GM23338 (cell line): ENCODE data around the gene DUSP9. TPM values are rescaled to one million over a fixed set of nuclear protein-coding genes. Genes with fewer than 3 reads are reported as not detected.

Experiments used
- ATAC-seq: fragments of 200-7000 bp; cut with Tn5 transposase; 3 replicates; pipeline ENCODE4 v1.9.1; 2020
- DNase-seq: peaks from one replicate; pipeline ENCODE4 v3.0.0-alpha.2; 2015; ENCODE audit warnings: low spot score
- H2AFZ ChIP-seq: fragments of 200-600 bp; sonication (generic); 2 replicates; pipeline ENCODE4 v1.8.0; 2016; ENCODE audit warnings: antibody characterized with exemption, mild to moderate bottlenecking, moderate library complexity
- H3F3A ChIP-seq: fragments of 200-600 bp; sonication (generic); replicated peaks from 2 replicates; pipeline ENCODE4 v1.8.0; 2017; ENCODE audit warnings: antibody characterized with exemption, mixed run types, low read depth
- H3K27ac ChIP-seq: fragments of 200-600 bp; sonication (generic); 2 replicates; pipeline ENCODE4 v1.6.1; 2016; ENCODE audit warnings: low read depth
- H3K27me3 ChIP-seq: fragments of 200-600 bp; sonication (generic); 2 replicates; pipeline ENCODE4 v1.8.0; 2016; ENCODE audit warnings: mild to moderate bottlenecking, mixed run types, moderate library complexity; ENCODE audit not compliant: insufficient read depth
- H3K36me3 ChIP-seq: fragments of 200-600 bp; sonication (generic); 2 replicates; pipeline ENCODE4 v1.8.0; 2016; ENCODE audit warnings: mild to moderate bottlenecking; ENCODE audit not compliant: insufficient read depth
- H3K4me1 ChIP-seq: fragments of 200-600 bp; sonication (generic); 2 replicates; pipeline ENCODE4 v1.8.0; 2016; ENCODE audit warnings: mild to moderate bottlenecking, moderate library complexity; ENCODE audit not compliant: insufficient read depth
- H3K4me2 ChIP-seq: fragments of 200-600 bp; sonication (generic); 2 replicates; pipeline ENCODE4 v1.7.1; 2017; ENCODE audit warnings: mixed run types
- H3K4me3 ChIP-seq: fragments of 200-600 bp; sonication (generic); 2 replicates; pipeline ENCODE4 v1.6.1; 2016; ENCODE audit warnings: mixed run types
- H3K79me2 ChIP-seq: fragments of 200-600 bp; sonication (generic); replicated peaks from 2 replicates; pipeline ENCODE4 v1.8.0; 2017; ENCODE audit warnings: mild to moderate bottlenecking; ENCODE audit not compliant: insufficient read depth
- H3K9me2 ChIP-seq: fragments of 200-600 bp; sonication (generic); 2 replicates; pipeline ENCODE4 v1.8.0; 2017; ENCODE audit not compliant: insufficient read depth
- H4K20me1 ChIP-seq: fragments of 200-600 bp; sonication (generic); replicated peaks from 2 replicates; pipeline ENCODE4 v1.8.0; 2017; ENCODE audit warnings: mild to moderate bottlenecking; ENCODE audit not compliant: insufficient read depth
- H3K27ac Mint-ChIP-seq: 2 replicates; pipeline ENCODE4 v1.8.0; 2020; ENCODE audit warnings: inconsistent platforms, mild to moderate bottlenecking, moderate library complexity, mixed read lengths
- H3K27me3 Mint-ChIP-seq: 3 replicates; pipeline ENCODE4 v1.8.0; 2022; ENCODE audit warnings: low read depth, mild to moderate bottlenecking, moderate library complexity, mixed read lengths, inconsistent platforms; ENCODE audit not compliant: insufficient read depth, poor library complexity
- H3K36me3 Mint-ChIP-seq: 3 replicates; pipeline ENCODE4 v1.8.0; 2021; ENCODE audit warnings: low read depth, mild to moderate bottlenecking, inconsistent platforms, moderate library complexity, mixed read lengths
- H3K4me1 Mint-ChIP-seq: 3 replicates; pipeline ENCODE4 v1.8.0; 2020; ENCODE audit warnings: mild to moderate bottlenecking, inconsistent platforms, mixed read lengths
- H3K4me3 Mint-ChIP-seq: 3 replicates; pipeline ENCODE4 v1.8.0; 2021; ENCODE audit warnings: moderate library complexity, mild to moderate bottlenecking, inconsistent platforms, mixed read lengths
- H3K9me3 Mint-ChIP-seq: 3 replicates; pipeline ENCODE4 v1.8.0; 2020; ENCODE audit warnings: moderate library complexity, mild to moderate bottlenecking, inconsistent platforms, mixed read lengths
- CREB1 ChIP-seq: fragments of 250-450 bp; sonication (Bioruptor Pico); IDR thresholded peaks from 2 replicates; pipeline ENCODE4 v1.5.0; 2020; ENCODE audit warnings: low read depth, mild to moderate bottlenecking, moderate library complexity
- EZH2 ChIP-seq: fragments of 200-600 bp; sonication (generic); IDR thresholded peaks from one replicate; pipeline ENCODE4 v1.8.0; 2017; ENCODE audit warnings: antibody characterized with exemption, mild to moderate bottlenecking, low read depth; ENCODE audit not compliant: unreplicated experiment
- EZH2phosphoT487 ChIP-seq: fragments of 200-600 bp; sonication (generic); IDR thresholded peaks from one replicate; pipeline ENCODE4 v1.8.1; 2018; ENCODE audit warnings: antibody characterized with exemption; ENCODE audit not compliant: unreplicated experiment
- JUNB ChIP-seq: IDR thresholded peaks from one replicate; pipeline ENCODE4 v1.6.1; 2016; ENCODE audit warnings: antibody characterized with exemption; ENCODE audit not compliant: unreplicated experiment
- NANOG ChIP-seq: IDR thresholded peaks from 2 replicates; pipeline ENCODE4 v1.6.1; 2016; ENCODE audit warnings: antibody characterized with exemption, borderline replicate concordance
- POLR2AphosphoS5 ChIP-seq: IDR thresholded peaks from 2 replicates; pipeline ENCODE4 v1.6.1; 2016; ENCODE audit warnings: antibody characterized with exemption, low read depth
- STAT1 ChIP-seq: IDR thresholded peaks from one replicate; pipeline ENCODE4 v1.6.1; 2016; ENCODE audit warnings: antibody characterized with exemption; ENCODE audit not compliant: unreplicated experiment
- ZNF114 ChIP-seq: fragments of 250-450 bp; sonication (Bioruptor Pico); IDR thresholded peaks from 2 replicates; pipeline ENCODE4 v1.5.0; 2020; ENCODE audit warnings: mild to moderate bottlenecking, moderate library complexity
- ZNF331 ChIP-seq: fragments of 250-450 bp; sonication (Bioruptor Pico); IDR thresholded peaks from 2 replicates; pipeline ENCODE4 v1.5.0; 2020; ENCODE audit warnings: low read depth, mild to moderate bottlenecking, moderate library complexity
- polyA plus RNA-seq: library from polyadenylated mRNA; unstranded; fragments of >200 nt; fragmentation: Nextera tagmentation; extraction: Ambion mirVana; gene quantifications from 2 replicates; pipeline ENCODE4 v1.2.1, GENCODE V29; 2016
- total RNA-seq: library from RNA; depleted of rRNA; stranded (reverse); fragments of >200 nt; shearing (Covaris generic); gene quantifications from 2 replicates; pipeline ENCODE4 v1.2.3, GENCODE V29; 2014
- TF ChIP-seq, protein P1 (sequence below): IDR thresholded peaks from 2 replicates; pipeline ENCODE4 v1.6.1; 2016; ENCODE audit warnings: antibody characterized with exemption
- TF ChIP-seq, protein P2 (sequence below): fragments of 250-450 bp; sonication (Bioruptor Pico); IDR thresholded peaks from 2 replicates; pipeline ENCODE4 v1.5.0; 2020; ENCODE audit warnings: mild to moderate bottlenecking, moderate library complexity
- TF ChIP-seq, protein P3 (sequence below), 2 experiments: fragments of 200-600 bp in 1 of 2; sonication (generic) in 1 of 2; conservative IDR thresholded peaks; 2 replicates each; pipeline versions ENCODE4 v1.5.1 to v1.6.1; 2016 to 2017; ENCODE audit warnings: antibody characterized with exemption in 2 of 2, low read depth in 2 of 2, mild to moderate bottlenecking in 2 of 2, moderate library complexity in 1 of 2
- TF ChIP-seq, protein P4 (sequence below): IDR thresholded peaks from one replicate; pipeline ENCODE4 v1.6.1; 2018; ENCODE audit warnings: antibody characterized with exemption; ENCODE audit not compliant: unreplicated experiment

Gene DUSP9
- total and polyA plus RNA-seq, 2 experiments from 2014 or later: 0.71 to 3.9 TPM

DNA sequence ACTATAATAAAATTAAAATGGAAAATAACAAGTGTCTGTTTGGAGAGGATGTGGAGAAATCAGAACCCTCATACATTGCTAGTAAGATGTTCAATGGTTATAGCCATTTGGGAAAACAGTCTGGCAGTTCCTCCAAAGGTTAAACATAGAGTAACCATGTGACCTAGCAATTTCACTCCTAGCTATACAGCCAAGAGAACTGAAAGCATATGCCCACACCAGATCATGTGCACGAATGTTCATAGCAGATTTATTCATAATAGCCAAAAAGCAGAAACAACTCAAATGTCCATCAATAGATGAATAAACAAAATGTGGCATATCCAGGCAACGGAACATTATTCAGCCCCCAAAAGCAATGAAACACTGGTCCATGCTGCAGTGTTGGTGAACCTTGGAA is 38.6 kb upstream of the DUSP9 start:
- H3K4me1 ChIP-seq: no peaks in the 10 kb centered on the region
- H3K27ac ChIP-seq: no peak overlapping the region
- no peak overlapping the region for H2AFZ ChIP-seq
- Mint-ChIP-seq H3K27me3 (peaks cover 9% of the 10 kb centered on the region), H3K4me3 (no peak overlapping the region), H3K27ac (no peak overlapping the region), H3K9me3 (no peaks in the 10 kb centered on the region), H3K36me3 (no peaks in the 10 kb centered on the region), H3K4me1 (no peaks in the 10 kb centered on the region)
- no peak overlapping the region for H3K4me2 ChIP-seq
- H3K27me3 ChIP-seq: peaks cover 18% of the 10 kb centered on the region
- H4K20me1 ChIP-seq: no peaks in the 10 kb centered on the region
- no peaks in the 10 kb centered on the region for H3K9me2 ChIP-seq
- ATAC-seq: no peak
- no peaks in the 10 kb centered on the region for H3K79me2 ChIP-seq
- no peak for DNase-seq
- TF ChIP-seq EZH2phosphoT487 (no peak), ZNF331 (CRISPR knock-in tag) (no peak), NANOG (no peak), EZH2 (no peak), STAT1 (no peak), POLR2AphosphoS5 (no peak), ZNF114 (CRISPR knock-in tag) (no peak), JUNB (no peak), CREB1 (CRISPR knock-in tag) (no peak)
- TF ChIP-seq, protein P1, sequence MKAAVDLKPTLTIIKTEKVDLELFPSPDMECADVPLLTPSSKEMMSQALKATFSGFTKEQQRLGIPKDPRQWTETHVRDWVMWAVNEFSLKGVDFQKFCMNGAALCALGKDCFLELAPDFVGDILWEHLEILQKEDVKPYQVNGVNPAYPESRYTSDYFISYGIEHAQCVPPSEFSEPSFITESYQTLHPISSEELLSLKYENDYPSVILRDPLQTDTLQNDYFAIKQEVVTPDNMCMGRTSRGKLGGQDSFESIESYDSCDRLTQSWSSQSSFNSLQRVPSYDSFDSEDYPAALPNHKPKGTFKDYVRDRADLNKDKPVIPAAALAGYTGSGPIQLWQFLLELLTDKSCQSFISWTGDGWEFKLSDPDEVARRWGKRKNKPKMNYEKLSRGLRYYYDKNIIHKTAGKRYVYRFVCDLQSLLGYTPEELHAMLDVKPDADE: no peak
- TF ChIP-seq, protein P2, sequence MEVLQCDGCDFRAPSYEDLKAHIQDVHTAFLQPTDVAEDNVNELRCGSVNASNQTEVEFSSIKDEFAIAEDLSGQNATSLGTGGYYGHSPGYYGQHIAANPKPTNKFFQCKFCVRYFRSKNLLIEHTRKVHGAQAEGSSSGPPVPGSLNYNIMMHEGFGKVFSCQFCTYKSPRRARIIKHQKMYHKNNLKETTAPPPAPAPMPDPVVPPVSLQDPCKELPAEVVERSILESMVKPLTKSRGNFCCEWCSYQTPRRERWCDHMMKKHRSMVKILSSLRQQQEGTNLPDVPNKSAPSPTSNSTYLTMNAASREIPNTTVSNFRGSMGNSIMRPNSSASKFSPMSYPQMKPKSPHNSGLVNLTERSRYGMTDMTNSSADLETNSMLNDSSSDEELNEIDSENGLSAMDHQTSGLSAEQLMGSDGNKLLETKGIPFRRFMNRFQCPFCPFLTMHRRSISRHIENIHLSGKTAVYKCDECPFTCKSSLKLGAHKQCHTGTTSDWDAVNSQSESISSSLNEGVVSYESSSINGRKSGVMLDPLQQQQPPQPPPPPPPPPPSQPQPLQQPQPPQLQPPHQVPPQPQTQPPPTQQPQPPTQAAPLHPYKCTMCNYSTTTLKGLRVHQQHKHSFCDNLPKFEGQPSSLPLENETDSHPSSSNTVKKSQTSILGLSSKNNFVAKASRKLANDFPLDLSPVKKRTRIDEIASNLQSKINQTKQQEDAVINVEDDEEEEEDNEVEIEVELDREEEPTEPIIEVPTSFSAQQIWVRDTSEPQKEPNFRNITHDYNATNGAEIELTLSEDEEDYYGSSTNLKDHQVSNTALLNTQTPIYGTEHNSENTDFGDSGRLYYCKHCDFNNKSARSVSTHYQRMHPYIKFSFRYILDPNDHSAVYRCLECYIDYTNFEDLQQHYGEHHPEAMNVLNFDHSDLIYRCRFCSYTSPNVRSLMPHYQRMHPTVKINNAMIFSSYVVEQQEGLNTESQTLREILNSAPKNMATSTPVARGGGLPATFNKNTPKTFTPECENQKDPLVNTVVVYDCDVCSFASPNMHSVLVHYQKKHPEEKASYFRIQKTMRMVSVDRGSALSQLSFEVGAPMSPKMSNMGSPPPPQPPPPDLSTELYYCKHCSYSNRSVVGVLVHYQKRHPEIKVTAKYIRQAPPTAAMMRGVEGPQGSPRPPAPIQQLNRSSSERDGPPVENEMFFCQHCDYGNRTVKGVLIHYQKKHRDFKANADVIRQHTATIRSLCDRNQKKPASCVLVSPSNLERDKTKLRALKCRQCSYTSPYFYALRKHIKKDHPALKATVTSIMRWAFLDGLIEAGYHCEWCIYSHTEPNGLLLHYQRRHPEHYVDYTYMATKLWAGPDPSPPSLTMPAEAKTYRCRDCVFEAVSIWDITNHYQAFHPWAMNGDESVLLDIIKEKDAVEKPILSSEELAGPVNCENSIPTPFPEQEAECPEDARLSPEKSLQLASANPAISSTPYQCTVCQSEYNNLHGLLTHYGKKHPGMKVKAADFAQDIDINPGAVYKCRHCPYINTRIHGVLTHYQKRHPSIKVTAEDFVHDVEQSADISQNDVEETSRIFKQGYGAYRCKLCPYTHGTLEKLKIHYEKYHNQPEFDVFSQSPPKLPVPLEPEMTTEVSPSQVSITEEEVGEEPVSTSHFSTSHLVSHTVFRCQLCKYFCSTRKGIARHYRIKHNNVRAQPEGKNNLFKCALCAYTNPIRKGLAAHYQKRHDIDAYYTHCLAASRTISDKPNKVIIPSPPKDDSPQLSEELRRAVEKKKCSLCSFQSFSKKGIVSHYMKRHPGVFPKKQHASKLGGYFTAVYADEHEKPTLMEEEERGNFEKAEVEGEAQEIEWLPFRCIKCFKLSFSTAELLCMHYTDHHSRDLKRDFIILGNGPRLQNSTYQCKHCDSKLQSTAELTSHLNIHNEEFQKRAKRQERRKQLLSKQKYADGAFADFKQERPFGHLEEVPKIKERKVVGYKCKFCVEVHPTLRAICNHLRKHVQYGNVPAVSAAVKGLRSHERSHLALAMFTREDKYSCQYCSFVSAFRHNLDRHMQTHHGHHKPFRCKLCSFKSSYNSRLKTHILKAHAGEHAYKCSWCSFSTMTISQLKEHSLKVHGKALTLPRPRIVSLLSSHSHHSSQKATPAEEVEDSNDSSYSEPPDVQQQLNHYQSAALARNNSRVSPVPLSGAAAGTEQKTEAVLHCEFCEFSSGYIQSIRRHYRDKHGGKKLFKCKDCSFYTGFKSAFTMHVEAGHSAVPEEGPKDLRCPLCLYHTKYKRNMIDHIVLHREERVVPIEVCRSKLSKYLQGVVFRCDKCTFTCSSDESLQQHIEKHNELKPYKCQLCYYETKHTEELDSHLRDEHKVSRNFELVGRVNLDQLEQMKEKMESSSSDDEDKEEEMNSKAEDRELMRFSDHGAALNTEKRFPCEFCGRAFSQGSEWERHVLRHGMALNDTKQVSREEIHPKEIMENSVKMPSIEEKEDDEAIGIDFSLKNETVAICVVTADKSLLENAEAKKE (CRISPR knock-in tag): no peak
- TF ChIP-seq, protein P3, sequence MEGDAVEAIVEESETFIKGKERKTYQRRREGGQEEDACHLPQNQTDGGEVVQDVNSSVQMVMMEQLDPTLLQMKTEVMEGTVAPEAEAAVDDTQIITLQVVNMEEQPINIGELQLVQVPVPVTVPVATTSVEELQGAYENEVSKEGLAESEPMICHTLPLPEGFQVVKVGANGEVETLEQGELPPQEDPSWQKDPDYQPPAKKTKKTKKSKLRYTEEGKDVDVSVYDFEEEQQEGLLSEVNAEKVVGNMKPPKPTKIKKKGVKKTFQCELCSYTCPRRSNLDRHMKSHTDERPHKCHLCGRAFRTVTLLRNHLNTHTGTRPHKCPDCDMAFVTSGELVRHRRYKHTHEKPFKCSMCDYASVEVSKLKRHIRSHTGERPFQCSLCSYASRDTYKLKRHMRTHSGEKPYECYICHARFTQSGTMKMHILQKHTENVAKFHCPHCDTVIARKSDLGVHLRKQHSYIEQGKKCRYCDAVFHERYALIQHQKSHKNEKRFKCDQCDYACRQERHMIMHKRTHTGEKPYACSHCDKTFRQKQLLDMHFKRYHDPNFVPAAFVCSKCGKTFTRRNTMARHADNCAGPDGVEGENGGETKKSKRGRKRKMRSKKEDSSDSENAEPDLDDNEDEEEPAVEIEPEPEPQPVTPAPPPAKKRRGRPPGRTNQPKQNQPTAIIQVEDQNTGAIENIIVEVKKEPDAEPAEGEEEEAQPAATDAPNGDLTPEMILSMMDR (conservative IDR thresholded peaks at IDR 0.05; ENCODE audit: low read depth in 2 of 2): no peak
- TF ChIP-seq, protein P4, sequence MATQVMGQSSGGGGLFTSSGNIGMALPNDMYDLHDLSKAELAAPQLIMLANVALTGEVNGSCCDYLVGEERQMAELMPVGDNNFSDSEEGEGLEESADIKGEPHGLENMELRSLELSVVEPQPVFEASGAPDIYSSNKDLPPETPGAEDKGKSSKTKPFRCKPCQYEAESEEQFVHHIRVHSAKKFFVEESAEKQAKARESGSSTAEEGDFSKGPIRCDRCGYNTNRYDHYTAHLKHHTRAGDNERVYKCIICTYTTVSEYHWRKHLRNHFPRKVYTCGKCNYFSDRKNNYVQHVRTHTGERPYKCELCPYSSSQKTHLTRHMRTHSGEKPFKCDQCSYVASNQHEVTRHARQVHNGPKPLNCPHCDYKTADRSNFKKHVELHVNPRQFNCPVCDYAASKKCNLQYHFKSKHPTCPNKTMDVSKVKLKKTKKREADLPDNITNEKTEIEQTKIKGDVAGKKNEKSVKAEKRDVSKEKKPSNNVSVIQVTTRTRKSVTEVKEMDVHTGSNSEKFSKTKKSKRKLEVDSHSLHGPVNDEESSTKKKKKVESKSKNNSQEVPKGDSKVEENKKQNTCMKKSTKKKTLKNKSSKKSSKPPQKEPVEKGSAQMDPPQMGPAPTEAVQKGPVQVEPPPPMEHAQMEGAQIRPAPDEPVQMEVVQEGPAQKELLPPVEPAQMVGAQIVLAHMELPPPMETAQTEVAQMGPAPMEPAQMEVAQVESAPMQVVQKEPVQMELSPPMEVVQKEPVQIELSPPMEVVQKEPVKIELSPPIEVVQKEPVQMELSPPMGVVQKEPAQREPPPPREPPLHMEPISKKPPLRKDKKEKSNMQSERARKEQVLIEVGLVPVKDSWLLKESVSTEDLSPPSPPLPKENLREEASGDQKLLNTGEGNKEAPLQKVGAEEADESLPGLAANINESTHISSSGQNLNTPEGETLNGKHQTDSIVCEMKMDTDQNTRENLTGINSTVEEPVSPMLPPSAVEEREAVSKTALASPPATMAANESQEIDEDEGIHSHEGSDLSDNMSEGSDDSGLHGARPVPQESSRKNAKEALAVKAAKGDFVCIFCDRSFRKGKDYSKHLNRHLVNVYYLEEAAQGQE: no peak
- H3K4me3 ChIP-seq: no peak overlapping the region
- H3K36me3 ChIP-seq: no peaks in the 10 kb centered on the region
- no peaks in the 10 kb centered on the region for H3F3A ChIP-seq
